NAMALWA (cell line): ENCODE measurements around the gene MSL3B.
A peak's percentile ranks its signal among the peaks of the same experiment; 100 is the strongest.
"Not testable (repeated sequence)": the region's sequence is repeated elsewhere in the genome, so short reads cannot be mapped to it uniquely, and the experiment has no call there.

ENCODE experiments used
- DNase-seq: peaks from one replicate; pipeline ENCODE4 v3.0.0-alpha.2; 2015; ENCODE audit warnings: low spot score

The MSL3B gene

DNA sequence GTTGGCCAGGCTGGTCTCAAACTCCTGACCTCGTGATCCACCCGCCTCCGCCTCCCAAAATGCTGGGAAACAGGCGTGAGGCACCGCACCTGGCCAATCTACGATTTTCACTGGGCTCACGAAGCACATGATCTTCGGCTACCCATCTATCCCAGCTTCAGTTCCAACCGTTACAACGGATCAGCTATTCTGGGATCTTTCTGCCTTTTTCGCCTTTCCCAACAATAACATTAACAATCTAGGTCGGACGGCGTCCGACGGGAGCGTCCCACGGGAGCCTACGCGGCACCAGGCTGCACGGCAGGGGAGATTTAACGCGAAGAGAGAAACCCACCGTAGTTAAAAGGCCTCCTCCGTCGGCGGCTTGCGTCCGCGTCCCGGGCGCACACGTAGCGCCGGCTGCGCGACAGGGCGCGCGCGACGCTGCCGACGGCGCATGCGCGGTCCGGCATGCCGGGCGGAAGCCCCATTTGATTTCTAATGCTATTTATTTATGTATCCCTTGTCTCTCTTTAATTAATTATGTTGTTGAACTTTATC is at the start of gene MSL3B:
Gene MSL3B (minus strand): TSS at position 394 of the 540 bp plus-strand sequence.
- DNase-seq = peak; percentile 75

DNA sequence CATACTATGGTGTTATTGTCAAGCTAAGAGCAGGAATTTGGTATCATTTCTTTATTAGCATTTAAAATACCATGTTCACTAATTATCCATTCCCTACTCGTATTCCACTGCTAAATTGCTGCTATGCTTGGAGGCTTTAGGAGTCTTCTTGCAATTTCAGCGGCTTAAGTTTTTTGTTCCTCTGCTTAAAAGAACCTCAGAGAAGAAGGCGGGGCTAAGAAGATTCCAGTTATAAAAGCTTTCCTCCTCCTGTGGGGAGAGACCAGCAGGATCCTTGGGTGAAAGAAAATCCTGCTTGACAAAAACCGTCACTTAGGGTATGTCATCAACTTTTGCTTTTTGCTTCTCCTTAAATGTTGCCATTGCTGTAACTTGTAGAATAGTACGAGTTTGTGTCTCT is 48.9 kb upstream of the MSL3B start, which contains the start of gene TRPM8:
Gene TRPM8 (plus strand): TSS at position 258 of the 400 bp plus-strand sequence. CDS start 9,165 bp downstream, outside the sequence.
- DNase-seq = no peak

DNA sequence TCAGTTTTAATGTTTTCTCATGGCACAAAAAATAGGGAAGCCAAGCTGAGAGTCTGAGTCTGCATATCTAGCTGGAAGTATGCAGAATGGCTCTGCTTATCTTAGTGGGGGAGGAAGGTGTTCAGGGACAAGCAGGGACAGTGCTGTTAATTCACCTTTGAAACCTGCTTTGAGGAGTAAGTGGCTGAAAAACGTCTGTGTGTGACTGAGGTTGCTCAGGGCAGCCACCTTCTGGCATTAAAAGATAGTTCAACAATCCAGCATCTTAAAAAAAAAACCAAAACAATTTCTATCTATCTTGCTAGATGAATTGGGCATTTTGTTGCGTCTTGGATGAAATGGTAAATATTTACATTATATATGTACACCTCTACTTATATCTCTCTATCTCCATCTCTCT is 46.9 kb upstream of the MSL3B start:
- peak; percentile 19 for DNase-seq

DNA sequence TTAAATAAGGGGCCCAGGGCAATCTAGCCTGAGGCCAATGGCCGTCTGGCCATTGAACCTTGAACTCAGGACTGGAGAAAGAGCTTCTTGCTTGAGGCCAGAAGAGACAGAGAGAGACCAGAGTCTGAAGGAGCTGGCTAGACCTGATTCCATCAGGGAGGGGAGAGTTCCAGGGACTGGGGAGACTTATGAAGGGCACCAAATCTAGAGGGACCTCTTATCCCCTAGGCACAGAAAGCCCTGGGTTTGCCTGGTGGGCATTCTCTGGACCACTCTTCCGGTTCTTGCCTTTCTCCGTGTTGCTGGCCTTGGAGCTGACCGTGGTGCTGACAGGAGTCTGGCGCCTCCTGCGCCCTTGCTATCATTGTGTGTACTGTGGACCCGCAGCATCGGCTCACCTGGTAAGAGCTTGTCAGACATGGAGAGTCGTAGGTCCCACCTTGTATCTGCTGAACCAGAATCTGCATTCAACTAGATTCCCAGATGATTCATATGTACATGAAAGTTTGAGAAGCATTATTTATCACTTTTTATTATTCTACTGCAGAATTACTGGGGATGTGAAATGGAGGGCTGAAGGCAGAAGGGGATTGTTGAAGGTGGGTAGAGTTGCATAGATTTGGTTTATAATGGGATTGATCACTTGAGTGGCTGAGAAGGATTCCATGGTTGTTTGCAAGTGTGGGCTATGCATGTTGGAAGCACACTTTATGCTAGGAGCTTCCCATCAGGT is 44.7 kb upstream of the MSL3B start:
- peak; percentile 21 for DNase-seq

DNA sequence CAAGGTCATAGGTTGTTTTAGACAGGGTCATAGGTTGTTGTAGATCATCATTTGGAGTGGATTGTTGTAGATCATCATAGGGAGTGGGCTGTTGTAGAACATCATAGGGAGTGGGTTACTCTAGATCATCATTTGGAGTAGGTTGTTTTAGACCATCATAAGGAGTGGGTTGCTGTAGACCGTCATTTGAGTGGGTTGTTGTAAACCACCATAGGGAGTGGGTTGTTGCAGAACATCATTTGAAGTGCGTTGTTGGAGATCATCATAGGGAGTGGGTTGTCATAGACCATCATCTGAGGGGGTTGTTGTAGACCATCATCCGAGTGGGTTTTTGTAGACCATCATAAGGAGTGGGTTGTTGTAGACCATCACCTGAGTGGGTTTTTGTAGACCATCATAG is 39.4 kb upstream of the MSL3B start:
- DNase-seq = no peak

DNA sequence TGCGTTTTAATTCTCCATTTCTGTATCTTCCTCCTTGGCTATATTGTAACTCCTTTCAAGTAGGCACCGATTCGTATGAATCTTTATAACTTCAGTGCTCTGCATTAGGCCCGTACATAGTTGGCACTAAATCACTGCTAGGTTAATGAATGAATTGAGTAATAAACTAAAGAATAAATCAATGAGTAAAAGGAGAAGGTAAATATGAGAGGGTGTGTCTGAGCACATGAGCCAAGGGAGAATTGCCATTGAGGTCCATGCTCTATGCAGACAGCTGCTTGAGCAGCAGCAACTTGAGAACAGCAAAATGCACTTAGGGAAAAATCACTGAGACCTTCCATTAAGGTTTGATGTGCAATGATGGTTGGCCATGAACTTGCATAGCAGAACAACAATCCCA is 37.8 kb upstream of the MSL3B start:
- DNase-seq = no peak

DNA sequence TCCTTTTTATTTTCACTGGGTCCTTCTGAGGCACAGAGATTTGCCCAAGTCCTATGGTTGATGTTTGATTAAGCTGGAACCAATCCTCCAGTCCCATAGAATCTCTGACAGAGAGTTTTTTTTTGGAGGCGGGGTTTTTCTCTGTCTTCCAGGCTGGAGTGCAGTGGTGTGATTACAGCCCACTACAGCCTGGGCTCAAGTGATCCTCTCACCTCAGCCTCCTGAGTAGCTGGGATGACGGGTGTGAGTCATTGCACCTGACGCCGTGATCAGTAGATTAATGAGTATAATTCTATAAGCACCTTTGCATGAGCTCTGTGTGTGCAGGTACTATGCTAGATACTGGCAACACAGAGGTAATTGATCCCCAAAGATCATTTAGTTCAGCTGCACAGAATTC is 33.7 kb upstream of the MSL3B start:
- no peak for DNase-seq

DNA sequence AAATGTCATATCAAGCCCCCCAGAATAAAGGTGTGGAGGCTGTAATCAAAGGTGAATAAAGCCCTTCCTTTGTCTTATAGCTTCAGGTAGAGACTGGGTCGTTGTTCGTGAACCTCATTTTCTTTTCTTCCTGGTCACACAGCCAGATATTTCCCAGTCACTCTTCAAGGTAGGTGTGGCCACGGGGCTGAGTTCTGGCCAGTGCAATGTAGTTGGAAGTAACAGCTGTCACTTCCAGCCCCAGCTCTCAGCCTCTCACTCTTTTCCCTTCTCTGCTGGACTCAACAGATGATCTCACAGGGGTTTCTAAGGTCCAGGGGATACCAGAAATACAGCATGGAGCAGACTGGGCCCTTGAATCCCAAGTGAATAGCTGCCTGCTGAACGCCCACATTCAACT is 33.2 kb upstream of the MSL3B start:
- DNase-seq = no peak

DNA sequence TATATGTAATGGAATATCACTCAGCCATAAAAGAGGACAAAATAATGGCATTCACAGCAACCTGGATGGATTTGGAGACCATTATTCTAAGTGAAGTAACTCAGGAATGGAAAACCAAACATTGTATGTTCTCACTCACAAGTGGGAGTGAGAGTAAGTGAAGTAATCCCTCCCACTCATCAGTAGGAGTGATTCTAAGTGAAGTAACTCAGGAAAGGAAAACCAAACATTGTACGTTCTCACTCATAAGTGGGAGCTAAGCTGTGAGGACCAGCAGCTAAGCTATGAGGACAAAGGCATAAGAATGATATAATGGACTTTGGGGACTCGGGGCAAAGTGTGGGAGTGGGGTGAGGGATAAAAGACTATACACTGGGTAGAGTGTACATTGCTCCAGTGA is 28.1 kb upstream of the MSL3B start:
- not testable (repeated sequence) for DNase-seq

DNA sequence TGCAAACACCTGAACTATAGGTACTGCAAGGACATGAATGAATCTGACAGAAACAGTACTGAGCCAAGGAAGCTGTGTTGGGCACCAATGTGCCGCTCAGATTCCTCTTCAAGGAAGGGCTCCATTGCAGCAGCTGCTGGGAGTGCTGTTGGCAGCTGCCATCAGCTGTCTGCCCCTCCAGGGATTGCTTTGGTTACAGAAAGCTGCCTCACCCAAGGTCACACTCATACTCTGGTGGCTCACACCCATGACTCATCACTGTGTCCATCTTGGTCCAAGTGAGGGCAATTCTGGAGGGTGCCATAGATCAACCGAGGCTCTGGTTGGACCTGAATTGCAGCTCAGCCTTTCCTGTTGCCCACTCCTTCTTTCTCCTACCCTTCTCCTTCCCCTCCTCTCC is 24.6 kb upstream of the MSL3B start:
- DNase-seq = no peak

DNA sequence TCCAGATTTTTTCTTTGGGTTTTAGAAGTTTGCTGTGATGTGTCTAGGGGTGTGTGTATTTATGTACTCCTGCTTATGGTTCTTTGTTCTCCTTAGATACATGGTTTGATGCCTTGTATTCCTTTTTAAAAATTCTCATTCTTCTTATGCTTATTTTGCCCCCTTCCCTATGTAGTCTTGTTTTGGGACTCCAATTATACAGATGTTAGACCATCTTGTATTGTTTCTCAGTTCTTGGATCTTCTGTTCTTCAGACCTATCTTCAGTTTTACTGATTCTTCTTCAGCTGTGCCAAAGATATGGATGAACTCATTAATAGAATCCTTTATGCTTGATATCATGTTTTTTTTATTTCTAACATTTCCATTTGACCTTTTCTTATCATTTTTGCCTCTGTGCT is 14.2 kb upstream of the MSL3B start:
- DNase-seq = no peak

DNA sequence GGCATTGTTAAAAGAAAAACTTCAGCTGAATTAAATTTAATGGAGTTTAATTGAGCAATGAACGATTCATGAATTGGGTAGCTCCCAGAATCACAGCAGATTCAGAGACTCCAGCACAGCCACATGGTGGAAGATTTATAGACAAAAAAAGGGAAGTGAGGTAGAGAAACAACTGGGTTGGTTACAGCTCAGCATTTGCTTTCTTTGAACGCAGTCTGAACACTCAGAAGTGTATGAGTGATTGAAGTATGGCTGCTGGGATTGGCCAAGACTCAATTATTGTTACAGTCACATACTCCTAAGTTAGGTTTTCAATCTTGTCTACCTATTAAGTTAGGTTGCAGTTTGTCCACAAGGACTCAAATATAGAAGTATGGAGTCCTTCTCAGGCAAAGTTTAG is 3.9 kb upstream of the MSL3B start:
- peak; percentile 44 for DNase-seq

DNA sequence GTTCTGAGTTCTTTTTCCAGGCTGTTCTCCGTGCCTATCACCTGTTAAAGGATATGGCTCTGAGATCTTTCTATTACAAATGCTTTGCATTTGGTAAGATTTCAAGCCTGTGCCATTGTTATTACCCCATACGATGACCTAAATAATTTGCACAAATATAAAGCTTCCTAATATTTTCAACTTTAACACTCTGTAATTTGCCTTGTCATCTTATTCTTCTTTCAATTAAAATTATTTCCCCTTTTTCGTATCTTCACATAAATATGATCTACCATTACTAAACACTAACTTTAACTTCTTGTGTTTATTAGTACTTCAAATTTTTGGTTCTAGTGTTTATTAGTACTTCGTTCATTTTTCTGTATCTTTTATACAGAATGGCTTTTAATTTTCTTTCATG is 3.2 kb upstream of the MSL3B start:
- no peak for DNase-seq

DNA sequence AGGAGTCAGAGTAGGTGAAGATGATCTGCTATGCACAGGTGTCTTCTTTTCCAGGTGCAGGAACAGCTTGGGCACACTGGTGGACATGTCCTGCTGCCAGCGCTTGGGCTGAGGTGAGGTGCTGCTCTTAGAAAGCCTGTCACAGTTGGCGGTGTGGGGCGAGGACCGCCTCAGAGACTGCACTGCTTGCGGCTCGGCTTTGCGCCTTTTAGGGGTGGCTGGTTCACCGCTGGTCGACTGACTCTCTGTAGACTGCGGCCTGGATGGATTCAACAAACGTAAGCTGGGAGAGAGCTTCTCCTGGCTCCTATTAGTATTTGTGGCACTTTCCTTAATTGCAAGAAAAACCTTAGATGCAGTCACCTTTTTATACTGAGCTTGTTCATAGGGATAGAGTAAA is 1.7 kb downstream of the MSL3B start:
- DNase-seq = no peak

DNA sequence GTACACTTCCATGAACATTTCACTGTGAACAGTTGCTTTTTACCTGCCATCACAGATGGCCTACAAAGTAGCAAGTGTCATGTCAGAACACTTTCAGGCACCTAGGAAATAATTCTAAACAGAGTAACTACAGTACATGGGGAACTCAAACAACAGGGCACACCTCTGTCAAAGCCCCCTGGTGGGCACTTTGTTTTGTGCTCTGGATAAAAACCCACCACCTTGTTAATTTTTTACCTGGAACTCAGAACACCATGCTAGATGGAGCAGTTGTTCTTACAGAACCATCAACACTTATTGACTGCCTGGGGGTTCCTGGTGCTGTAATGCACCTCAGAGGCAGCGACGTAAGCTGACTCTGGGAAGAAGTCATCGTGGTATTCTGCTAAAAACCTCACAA is 2.3 kb downstream of the MSL3B start:
- peak; percentile 63 for DNase-seq

DNA sequence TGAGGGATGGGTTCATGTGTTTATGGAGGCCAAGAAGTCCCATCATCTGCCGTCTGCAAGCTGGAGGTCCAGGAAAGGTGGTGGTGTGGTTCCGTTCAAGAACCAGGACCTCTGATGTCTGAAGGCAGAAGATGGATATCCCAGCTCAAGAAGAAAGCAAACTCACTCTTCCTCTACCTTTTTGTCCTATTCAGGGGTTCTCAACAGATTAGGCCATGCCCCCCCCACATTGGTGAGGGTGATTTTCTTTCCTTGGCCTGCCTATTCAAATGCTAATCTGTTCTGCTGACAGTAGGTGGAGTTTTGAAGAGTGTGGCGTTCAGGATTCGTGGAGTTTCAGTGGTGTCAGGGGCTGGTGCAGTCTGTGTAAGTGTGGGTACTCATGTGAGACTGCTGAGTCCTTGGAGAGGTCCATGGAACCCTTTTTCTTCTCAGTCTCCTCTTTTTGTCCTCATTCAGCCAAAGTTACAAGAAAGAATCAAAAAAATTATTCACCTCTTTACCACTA is 5.9 kb downstream of the MSL3B start:
- peak; percentile 21 for DNase-seq

DNA sequence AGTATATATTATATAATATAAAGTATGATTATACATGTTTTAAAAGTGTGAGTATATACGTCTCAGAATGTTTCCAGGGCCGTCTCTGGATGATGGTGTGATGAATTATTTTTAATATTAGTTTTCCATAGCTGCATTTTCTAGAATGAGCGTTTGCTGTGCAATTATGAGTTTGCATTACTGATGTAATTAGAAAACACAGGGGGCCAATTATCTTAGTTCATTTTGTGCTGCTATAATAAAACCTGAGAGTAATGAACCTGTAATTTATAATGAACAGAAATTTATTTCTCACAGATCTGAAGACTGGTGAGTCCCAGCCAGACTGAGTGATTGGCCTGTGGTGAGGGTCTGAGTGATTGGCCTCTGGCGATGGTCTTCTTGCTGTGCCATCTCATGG is 9.9 kb downstream of the MSL3B start:
- DNase-seq = no peak

DNA sequence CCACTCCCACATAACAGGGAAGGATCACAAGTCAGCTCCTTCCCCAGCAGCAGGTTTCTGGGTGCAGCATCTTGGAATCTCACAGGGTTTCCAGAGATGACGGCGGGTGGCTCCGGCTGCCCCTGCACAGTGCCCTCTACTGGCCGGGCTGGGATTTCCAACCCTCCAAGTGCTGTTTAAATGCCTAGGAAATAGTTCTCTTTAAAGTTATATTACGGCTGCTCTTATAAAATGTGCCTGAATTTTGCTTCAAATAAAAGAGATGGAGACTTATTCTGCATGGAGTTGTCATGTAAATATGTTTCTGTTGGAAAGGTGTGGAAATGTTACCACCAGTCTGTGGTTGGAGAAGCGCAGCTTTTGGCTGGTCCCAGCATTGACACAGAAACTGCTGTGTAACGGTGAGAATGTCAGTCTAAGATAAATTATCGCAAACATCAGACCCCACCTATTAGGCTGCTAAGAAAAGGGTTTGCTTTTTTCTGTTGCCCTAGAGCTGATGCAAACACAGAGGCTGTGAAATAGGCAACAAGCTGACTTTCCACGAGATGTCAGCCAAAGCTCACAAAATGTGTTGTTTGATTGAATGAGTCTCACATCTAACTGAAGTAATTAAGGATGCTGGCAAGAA is 10.6 kb downstream of the MSL3B start:
- DNase-seq = peak; percentile 46

DNA sequence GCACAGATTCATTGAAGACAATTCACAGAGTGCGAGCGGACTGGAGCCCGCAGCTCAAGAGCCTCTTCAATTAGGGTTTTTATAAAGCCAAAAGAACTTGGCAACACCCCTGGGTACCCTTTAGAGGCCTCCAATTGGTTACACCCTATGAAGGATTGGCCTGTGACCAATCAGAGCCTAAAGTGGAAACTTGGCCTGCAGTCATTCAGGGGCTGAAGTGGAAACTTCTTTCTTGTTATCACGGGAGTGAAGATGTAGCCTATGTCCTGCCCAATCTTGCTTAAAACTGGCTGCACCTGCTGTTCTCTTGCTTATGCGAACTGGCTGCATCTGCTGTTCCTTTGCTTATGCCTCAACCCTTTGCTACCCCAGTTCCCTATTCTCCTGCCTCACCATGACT is 12.0 kb downstream of the MSL3B start:
- no peak for DNase-seq

DNA sequence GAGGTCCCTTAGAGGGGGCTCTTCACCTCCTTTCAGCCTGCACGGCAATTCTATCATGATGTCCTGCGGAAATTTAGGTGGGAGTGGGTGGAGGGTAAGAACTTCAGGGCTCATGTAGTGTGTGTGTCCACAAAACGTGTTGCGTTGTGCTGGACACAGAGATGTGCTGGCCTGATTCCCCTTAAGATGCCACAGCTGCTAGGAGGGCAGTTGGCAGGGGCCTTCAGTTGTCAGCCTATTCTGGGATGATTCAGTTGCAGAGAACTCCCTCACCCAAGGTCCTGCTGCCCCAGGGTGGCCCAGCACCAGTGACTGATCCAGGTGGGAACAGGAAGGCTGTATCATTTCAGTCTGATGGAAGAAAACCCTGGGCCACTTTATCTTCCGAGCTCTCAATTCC is 12.8 kb downstream of the MSL3B start:
- no peak for DNase-seq

DNA sequence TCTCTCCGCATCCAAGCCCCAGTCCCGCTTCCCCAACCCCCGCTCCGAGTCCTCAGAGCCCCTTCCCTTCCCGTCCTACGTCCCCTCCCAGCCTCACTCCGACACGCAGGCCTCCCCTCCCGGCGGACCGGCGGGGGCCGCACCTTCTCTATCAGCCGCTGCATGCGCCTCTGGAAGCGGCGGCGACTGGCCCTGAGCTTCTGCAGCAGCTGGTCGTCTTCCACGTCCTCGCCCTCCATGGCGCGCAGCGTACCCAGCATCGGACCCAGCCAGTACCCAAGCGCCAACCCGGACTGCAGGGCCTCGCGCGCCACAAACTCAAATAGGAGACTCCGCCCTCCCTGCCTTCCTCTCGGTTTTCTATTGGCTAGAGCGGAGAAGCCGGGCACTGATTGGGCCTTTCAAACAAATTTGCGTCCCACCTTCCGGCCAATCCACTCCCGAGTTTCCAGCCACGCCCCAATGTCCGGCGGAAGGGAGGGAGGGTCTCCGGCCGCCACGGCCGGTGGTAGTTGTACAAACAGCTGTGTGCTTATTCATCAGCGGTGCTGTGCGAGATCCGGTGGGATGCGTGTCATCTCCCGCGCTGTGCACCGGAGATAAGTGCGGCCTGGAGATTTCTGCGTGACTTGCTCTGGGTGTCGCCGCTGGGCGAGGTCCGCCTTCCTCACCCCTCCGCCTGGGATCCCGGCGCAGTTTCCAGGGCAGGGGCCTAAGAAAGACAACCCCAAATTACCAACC is 13.8 kb downstream of the MSL3B start, which contains the start of gene HJURP:
Gene HJURP (minus strand): TSS at position 295 of the 741 bp plus-strand sequence. CDS start 35 bp downstream, at position 260.
- peak; percentile 93 for DNase-seq

DNA sequence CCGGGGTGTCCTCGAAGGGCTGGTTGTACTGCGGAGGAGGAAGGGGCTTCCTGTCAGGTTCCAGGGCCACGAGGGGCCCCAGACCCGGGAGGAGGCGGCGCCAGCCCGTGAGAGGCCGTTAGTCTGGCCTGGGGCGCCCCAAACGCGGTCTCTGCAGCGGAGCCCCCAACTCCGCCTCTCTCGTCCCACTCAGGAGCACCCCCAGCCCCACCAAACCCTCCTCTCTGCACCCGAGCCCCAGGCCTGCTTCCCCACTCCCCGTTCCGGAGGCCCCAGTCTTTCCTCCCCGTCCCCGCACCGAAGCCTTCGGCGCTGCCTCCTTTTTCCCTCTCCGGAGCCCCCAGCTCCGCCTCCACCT is 14.3 kb downstream of the MSL3B start:
- DNase-seq = no peak

DNA sequence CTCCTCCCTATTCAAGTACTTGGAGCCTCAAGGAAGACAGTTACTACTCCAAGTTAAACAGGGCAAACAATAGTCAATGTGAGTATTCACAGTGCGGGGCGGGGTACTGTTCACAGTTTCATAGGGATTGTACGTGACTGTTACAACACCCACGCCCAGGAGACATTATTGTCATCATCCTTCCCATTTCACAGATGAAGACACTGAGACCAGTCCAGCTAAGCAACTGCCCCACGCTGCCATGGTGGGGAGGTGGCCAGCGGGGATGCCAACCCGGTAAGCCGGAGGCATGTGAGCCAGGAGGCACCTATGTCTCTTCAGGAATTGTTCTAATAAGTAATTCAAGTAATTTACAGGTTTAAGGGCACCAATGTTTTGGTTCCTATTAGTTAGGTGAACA is 14.8 kb downstream of the MSL3B start:
- no peak for DNase-seq
